Mesothelial cell of epicardium (in vitro differentiated cells): ENCODE data around the gene S100A6. TPM values are rescaled to one million over a fixed set of nuclear protein-coding genes. Genes with fewer than 3 reads are reported as not detected.

ENCODE experiments used
- DNase-seq, 2 experiments: peaks; one replicate each; pipeline ENCODE4 v3.0.0; 2021; ENCODE audit warnings: low spot score in 2 of 2; ENCODE audit not compliant: unreplicated experiment in 2 of 2
- H3K27ac Mint-ChIP-seq: 2 replicates; pipeline ENCODE4 v1.8.0; 2021; ENCODE audit warnings: mixed read lengths
- H3K27me3 Mint-ChIP-seq: 2 replicates; pipeline ENCODE4 v1.8.0; 2021; ENCODE audit warnings: low read depth, mixed read lengths
- H3K36me3 Mint-ChIP-seq: 2 replicates; pipeline ENCODE4 v1.8.0; 2021; ENCODE audit warnings: mixed read lengths
- H3K4me1 Mint-ChIP-seq: 2 replicates; pipeline ENCODE4 v1.8.0; 2021; ENCODE audit warnings: mixed read lengths
- H3K4me3 Mint-ChIP-seq: 2 replicates; pipeline ENCODE4 v1.8.0; 2021; ENCODE audit warnings: mild to moderate bottlenecking, moderate library complexity, mixed read lengths
- H3K9me3 Mint-ChIP-seq: 2 replicates; pipeline ENCODE4 v1.8.0; 2021; ENCODE audit warnings: mixed read lengths
- CTCF ChIP-seq: fragments of 200-600 bp; sonication (generic); IDR thresholded peaks from one replicate; pipeline ENCODE4 v1.5.0; 2021; ENCODE audit warnings: antibody characterized with exemption; ENCODE audit not compliant: unreplicated experiment
- total RNA-seq: library from RNA; stranded (reverse); gene quantifications from 3 replicates; pipeline ENCODE4 v1.2.1, GENCODE V29; 2021

Gene S100A6
- total RNA-seq, 1 donor from 2014 or later, result 3.9 TPM

GRCh38 chr1:153571706-153572105 lies 35.9 kb upstream of the S100A6 start:
- Mint-ChIP-seq H3K4me1 (peaks cover 29% of the 10 kb centered on the region), H3K27ac (no peak overlapping the region), H3K27me3 (no peaks in the 10 kb centered on the region), H3K9me3 (no peaks in the 10 kb centered on the region), H3K4me3 (no peak overlapping the region), H3K36me3 (no peaks in the 10 kb centered on the region)
- DNase-seq, result no peak
- no peak for TF ChIP-seq CTCF

GRCh38 chr1:153570874-153571273 lies 35.1 kb upstream of the S100A6 start:
- no peak for TF ChIP-seq CTCF
- no peaks in the 10 kb centered on the region for H3K27me3 Mint-ChIP-seq
- no peaks in the 10 kb centered on the region for H3K9me3 Mint-ChIP-seq
- H3K36me3 Mint-ChIP-seq, result no peaks in the 10 kb centered on the region
- DNase-seq, result no peak
- H3K4me3 Mint-ChIP-seq, result no peak overlapping the region
- H3K27ac Mint-ChIP-seq, result no peak overlapping the region
- H3K4me1 Mint-ChIP-seq, result peaks cover 35% of the 10 kb centered on the region

DNA sequence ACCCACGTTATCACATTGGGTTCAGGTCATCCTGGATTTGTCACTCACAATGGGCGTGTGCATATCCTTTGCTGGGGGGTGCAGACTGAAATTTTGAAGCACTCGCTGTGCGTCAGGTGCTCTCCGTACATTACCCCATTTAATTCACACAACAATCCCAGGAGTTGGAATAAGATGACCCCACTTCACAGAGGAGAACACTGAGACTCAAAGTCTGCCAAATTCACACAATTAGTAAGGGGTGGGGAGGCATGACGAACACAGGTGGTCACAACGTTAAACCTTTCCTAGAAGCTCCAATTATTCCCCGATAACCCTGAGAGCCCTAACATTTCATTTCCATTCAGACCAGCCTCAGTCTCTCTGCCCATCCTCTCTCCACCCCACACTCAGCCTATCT lies 33.7 kb upstream of the S100A6 start:
- Mint-ChIP-seq H3K4me1 (peaks cover 42% of the 10 kb centered on the region), H3K36me3 (no peaks in the 10 kb centered on the region), H3K27ac (peak overlapping the region; percentile 50), H3K9me3 (no peaks in the 10 kb centered on the region), H3K4me3 (no peak overlapping the region), H3K27me3 (no peaks in the 10 kb centered on the region)
- DNase-seq, result no peak
- no peak for TF ChIP-seq CTCF

DNA sequence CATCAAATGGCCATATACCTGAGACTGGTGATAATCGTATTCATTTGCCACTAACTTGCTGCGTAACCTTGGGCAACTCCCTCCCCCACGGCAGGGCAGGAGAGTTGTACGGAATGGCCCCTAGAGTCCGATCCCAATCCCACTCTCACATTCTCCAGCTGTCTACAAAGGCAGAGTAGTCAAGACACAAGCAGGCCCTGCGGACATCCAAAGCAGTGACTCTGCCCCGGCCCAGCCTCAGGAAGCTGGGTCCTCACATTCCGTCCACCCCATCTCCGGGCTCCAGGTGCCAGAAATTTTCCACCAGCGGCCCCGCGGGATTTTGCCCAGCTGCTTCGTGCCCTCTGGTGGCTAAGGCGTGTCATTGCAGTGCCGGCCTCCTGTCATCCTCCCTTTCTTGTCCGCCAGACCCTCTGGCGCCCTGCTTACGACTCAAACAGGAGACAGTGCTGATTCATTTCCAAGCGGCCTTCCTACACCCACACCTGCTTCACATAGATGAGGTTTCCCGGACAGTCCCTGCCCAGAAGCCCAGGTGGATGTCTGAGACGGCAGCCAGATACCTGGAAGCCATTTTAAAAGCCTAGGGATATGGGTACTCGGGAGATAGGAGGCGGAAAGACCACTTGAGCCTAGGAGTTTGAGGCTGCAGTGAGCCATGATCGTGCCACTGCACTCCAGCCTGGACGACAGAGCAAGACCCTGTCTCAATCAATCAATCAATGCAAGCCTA lies 32.7 kb upstream of the S100A6 start:
- DNase-seq, result peak; percentile 73 to 96
- Mint-ChIP-seq H3K9me3 (no peaks in the 10 kb centered on the region), H3K4me3 (peak overlapping the region; percentile 50), H3K4me1 (peaks cover 50% of the 10 kb centered on the region), H3K27me3 (no peaks in the 10 kb centered on the region), H3K36me3 (no peaks in the 10 kb centered on the region), H3K27ac (peak overlapping the region; percentile 96)
- peak; percentile 99 for TF ChIP-seq CTCF

GRCh38 chr1:153567621-153568366 lies 32.0 kb upstream of the S100A6 start:
- Mint-ChIP-seq H3K27ac (peak overlapping the region; percentile 96), H3K4me3 (peak overlapping the region; percentile 37), H3K27me3 (no peaks in the 10 kb centered on the region), H3K9me3 (no peaks in the 10 kb centered on the region), H3K36me3 (no peaks in the 10 kb centered on the region), H3K4me1 (peaks cover 54% of the 10 kb centered on the region)
- no peak for TF ChIP-seq CTCF
- DNase-seq, result no peak
